Measurements from ENCODE around the gene ACTL8. TPM values are rescaled to one million over a fixed set of nuclear protein-coding genes. Genes with fewer than 3 reads are reported as not detected.

ACTL8 gene
- polyA plus RNA-seq, 2 of the 4 experiments (the other 2 are of a cell fraction) = 0.30 to 1.3 TPM

DNA sequence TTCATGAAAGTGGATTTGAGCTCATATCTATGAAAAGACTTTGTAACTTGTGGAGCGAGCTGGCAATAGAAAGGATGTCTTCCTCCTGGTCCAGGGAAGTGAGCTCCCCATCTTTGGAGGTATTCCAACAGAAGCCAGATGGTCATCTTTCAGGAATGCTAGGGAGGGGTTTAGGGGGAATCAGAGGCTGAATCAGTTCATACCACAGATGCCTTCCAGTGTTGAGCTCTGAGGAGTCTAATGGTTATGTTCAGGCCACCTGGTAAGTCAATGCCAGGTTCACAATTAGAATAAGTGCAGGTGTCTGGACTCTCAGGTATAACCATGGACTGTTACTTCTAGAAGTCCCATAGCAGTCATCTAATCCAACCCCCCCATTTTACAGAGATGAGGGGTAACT lies 119.1 kb downstream of the ACTL8 start:
- Histone ChIP-seq H3K4me2 (peak overlapping the region; percentile 63), H3K4me3 (no peak overlapping the region), H3K27ac (peak overlapping the region; percentile 66 to 86), H3K4me1 (peaks cover 24% of the 10 kb centered on the region), H3K9me3 (no peaks in the 10 kb centered on the region)
- FAIRE-seq = no peak
- ChIA-PET CTCF (interaction anchor here (0.9 to 1.5 kb wide), 3 partner anchors 22 to 213 kb away, joined by 3 read pairs; no protein-coding TSS in a partner anchor), POLR2A (no interaction called here)
- WGBS (ENCODE audit: missing lambda C conversion rate) = no CpG with 5 or more reads among the region's 1 CpG
- ATAC-seq = peak; percentile 36 to 85; a peak in 4 of 6 replicates
- peak in 1 of 2 experiments; percentile 39 for DNase-seq (ENCODE audit: low read depth in 1 of 2, low spot score in 1 of 2)
- TF ChIP-seq FOSL2 (IDR thresholded peaks at IDR 0.05) = 0 out of 2 replicates have a peak, but pooled peaks have one; percentile 25
- peak; percentile 46; the same call in 1 of the 2 replicates for TF ChIP-seq FOSL2 (CRISPR knock-in tag; IDR thresholded peaks at IDR 0.05)
- TF ChIP-seq TP53 (CRISPR knock-in tag; IDR thresholded peaks at IDR 0.05) = no peak
- TF ChIP-seq GATA3 (IDR thresholded peaks at IDR 0.05; ENCODE audit: borderline replicate concordance) = peak; percentile 15; the same call in 1 of the 2 replicates

DNA sequence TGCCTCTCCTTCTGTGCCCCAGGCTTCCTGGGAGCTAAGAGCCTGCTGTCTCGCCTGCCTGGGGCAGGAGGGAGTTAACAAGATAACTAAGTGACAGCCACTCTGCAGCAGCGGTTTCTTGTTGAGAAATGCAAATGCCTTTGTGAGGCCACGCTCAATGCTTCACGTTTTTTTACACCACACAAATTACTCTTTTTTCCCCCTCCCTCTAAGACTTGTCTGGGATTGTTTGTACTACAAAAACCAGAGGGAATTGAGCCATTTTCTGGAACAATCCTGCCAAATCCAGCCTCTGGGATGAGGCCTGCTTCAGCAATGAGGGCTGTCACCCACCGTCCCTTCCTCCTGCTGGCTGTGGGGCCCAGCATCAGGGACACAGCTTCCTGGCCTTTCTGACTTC lies 119.6 kb downstream of the ACTL8 start:
- H3K4me2 ChIP-seq = peak overlapping the region; percentile 63

DNA sequence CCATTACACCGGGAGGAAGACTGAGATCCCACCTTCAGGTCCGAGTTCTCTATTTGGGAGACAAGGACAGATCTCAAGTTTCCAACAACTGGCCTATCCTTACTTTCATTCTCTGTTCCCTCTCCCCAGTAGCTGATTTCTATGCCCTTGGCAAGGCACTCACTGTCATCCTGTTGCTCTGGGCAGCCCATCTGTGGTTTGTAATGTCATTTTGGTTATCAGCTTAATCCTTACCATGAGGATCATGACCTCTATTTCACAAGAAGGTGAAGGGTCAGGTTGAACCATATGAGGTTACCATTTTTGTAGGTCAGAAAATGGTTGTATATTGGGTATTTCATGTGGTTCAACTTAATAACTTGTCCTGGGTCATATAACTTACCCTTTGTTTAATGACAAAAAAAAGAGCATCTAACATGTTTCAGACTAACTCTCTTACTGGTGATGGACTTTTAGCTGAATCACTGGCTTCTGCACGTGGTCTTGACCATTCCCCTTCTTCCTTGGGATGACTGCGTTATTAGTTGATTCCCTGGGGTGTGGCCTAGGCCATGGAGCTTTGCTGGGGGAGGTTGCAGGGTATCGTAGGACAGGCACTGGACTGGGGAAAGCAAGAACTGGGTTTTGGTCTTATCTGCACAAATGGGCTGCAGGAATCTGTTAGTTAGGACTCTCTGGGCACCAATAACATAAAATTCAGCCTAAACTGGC lies 120.2 kb downstream of the ACTL8 start:
- DNase-seq (ENCODE audit: low read depth in 1 of 2, low spot score in 1 of 2) (no peak), ATAC-seq (peak in 1 of 2 experiments; percentile 58; a peak in 3 of 6 replicates), FAIRE-seq (no peak)
- Histone ChIP-seq H3K9me3 (no peaks in the 10 kb centered on the region), H3K27ac (peak overlapping the region; percentile 66 to 86), H3K4me2 (peak overlapping the region; percentile 63), H3K4me1 (peaks cover 24% of the 10 kb centered on the region), H3K4me3 (no peak overlapping the region)
- TF ChIP-seq, protein P1, sequence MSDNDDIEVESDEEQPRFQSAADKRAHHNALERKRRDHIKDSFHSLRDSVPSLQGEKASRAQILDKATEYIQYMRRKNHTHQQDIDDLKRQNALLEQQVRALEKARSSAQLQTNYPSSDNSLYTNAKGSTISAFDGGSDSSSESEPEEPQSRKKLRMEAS (IDR thresholded peaks at IDR 0.05) = 0 out of 2 replicates have a peak, but pooled peaks have one; percentile 20
- no peak for TF ChIP-seq JUN (IDR thresholded peaks at IDR 0.05)
- no peak for TF ChIP-seq RCOR1 (IDR thresholded peaks at IDR 0.05; ENCODE audit: low read depth, low read length)
- TF ChIP-seq, protein P2, sequence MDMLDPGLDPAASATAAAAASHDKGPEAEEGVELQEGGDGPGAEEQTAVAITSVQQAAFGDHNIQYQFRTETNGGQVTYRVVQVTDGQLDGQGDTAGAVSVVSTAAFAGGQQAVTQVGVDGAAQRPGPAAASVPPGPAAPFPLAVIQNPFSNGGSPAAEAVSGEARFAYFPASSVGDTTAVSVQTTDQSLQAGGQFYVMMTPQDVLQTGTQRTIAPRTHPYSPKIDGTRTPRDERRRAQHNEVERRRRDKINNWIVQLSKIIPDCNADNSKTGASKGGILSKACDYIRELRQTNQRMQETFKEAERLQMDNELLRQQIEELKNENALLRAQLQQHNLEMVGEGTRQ (IDR thresholded peaks at IDR 0.05) = 0 out of 2 replicates have a peak, but pooled peaks have one; percentile 16
- ChIA-PET POLR2A (interaction anchor here (0.6 kb wide), 1 partner anchor 19 kb away, joined by 4 read pairs; no protein-coding TSS in a partner anchor), CTCF (interaction anchor here (0.6 to 1.2 kb wide), 3 partner anchors 21 to 706 kb away, joined by 3 to 4 read pairs (median 3); no protein-coding TSS in a partner anchor)
- WGBS (ENCODE audit: missing lambda C conversion rate) = 23% methylated on average over 4 of the region's 5 CpGs

More for the DNA sequence above, 119.6 kb downstream of the ACTL8 start:
- 49% methylated on average over 5 of the region's 5 CpGs for WGBS (ENCODE audit: missing lambda C conversion rate)
- peaks cover 24% of the 10 kb centered on the region for H3K4me1 ChIP-seq
- H3K27ac ChIP-seq = peak overlapping the region; percentile 66 to 86
- FAIRE-seq = no peak
- POLR2A ChIA-PET = no interaction called here
- H3K9me3 ChIP-seq = no peaks in the 10 kb centered on the region
- DNase-seq (ENCODE audit: low read depth in 1 of 2, low spot score in 1 of 2) = no peak
- no peak overlapping the region for H3K4me3 ChIP-seq
- CTCF ChIA-PET = interaction anchor here (0.9 to 1.5 kb wide), 4 partner anchors 23 to 707 kb away, joined by 3 read pairs; no protein-coding TSS in a partner anchor
- peak; percentile 19 to 26; a peak in 1 of 6 replicates for ATAC-seq
- TF ChIP-seq TP53 (CRISPR knock-in tag; IDR thresholded peaks at IDR 0.05) = no peak
- TF ChIP-seq FOSB (CRISPR knock-in tag; IDR thresholded peaks at IDR 0.05) = no peak
- TF ChIP-seq MAZ (IDR thresholded peaks at IDR 0.05; ENCODE audit: borderline replicate concordance, low read depth, low read length) = no peak
- TF ChIP-seq ESRRA (IDR thresholded peaks at IDR 0.05; ENCODE audit: borderline replicate concordance, low read length) = no peak
- TF ChIP-seq MYC (IDR thresholded peaks at IDR 0.05; ENCODE audit: borderline replicate concordance, low read length) = no peak
- TF ChIP-seq, protein P1 (IDR thresholded peaks at IDR 0.05) = no peak

DNA sequence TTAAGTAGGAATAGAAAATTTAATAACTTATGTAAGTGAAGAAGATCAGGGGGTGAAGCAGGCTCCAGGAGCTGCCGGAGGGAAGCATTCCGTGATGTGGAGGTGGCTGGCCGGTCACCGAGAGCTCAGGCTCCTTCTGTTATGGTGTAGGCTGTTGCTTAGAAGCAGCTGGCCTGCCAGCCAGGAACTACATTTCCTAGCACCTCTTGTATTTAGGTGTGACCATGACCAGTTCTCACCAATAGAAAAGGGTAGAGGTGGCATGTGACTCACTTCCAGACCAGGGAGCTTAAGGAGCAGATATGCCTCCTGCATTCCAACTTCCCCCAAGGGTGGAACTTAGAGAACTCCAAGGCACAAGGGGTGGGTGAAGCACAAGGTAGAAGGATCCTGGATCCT lies 120.7 kb downstream of the ACTL8 start:
- Histone ChIP-seq H3K27ac (peak overlapping the region; percentile 22 to 86; a peak in 4 of 6 replicates), H3K4me3 (no peak overlapping the region), H3K4me1 (peaks cover 24% of the 10 kb centered on the region), H3K4me2 (peak overlapping the region; percentile 63; the same call in 1 of the 3 replicates), H3K9me3 (no peaks in the 10 kb centered on the region)
- 94% methylated on average over 4 of the region's 4 CpGs for WGBS (ENCODE audit: missing lambda C conversion rate)
- no peak for DNase-seq (ENCODE audit: low read depth in 1 of 2, low spot score in 1 of 2)
- ATAC-seq = peak in 1 of 2 experiments; percentile 33; a peak in 1 of 6 replicates
- FAIRE-seq = no peak
- TF ChIP-seq ZNF302 (CRISPR knock-in tag; IDR thresholded peaks at IDR 0.05) = no peak
- TF ChIP-seq, protein P3, sequence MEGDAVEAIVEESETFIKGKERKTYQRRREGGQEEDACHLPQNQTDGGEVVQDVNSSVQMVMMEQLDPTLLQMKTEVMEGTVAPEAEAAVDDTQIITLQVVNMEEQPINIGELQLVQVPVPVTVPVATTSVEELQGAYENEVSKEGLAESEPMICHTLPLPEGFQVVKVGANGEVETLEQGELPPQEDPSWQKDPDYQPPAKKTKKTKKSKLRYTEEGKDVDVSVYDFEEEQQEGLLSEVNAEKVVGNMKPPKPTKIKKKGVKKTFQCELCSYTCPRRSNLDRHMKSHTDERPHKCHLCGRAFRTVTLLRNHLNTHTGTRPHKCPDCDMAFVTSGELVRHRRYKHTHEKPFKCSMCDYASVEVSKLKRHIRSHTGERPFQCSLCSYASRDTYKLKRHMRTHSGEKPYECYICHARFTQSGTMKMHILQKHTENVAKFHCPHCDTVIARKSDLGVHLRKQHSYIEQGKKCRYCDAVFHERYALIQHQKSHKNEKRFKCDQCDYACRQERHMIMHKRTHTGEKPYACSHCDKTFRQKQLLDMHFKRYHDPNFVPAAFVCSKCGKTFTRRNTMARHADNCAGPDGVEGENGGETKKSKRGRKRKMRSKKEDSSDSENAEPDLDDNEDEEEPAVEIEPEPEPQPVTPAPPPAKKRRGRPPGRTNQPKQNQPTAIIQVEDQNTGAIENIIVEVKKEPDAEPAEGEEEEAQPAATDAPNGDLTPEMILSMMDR (IDR thresholded peaks at IDR 0.05) = no peak
- TF ChIP-seq SMC3 (IDR thresholded peaks at IDR 0.05) = no peak
- TF ChIP-seq, protein P1 (IDR thresholded peaks at IDR 0.05) = no peak
- no peak for TF ChIP-seq CHD2 (IDR thresholded peaks at IDR 0.05; ENCODE audit: low read length, partially characterized antibody)
- TF ChIP-seq, protein P4, sequence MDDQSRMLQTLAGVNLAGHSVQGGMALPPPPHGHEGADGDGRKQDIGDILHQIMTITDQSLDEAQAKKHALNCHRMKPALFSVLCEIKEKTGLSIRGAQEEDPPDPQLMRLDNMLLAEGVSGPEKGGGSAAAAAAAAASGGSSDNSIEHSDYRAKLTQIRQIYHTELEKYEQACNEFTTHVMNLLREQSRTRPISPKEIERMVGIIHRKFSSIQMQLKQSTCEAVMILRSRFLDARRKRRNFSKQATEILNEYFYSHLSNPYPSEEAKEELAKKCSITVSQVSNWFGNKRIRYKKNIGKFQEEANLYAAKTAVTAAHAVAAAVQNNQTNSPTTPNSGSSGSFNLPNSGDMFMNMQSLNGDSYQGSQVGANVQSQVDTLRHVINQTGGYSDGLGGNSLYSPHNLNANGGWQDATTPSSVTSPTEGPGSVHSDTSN (IDR thresholded peaks at IDR 0.05) = no peak
- no peak for TF ChIP-seq RFX5 (IDR thresholded peaks at IDR 0.05)
- POLR2A ChIA-PET = no interaction called here
- CTCF ChIA-PET = interaction anchor here (0.6 kb wide), 1 partner anchor 22 kb away, joined by 4 read pairs; no protein-coding TSS in a partner anchor
